Activated CD8-positive, alpha-beta T cell treated with anti-CD3 and anti-CD28 coated beads for 36 hours (primary cell): Measurements from ENCODE around the gene CCDC116. TPM values are rescaled to one million over a fixed set of nuclear protein-coding genes. Genes with fewer than 3 reads are reported as not detected.

Experiments
- ATAC-seq: fragments of 200-7000 bp; cut with Tn5 transposase; one replicate; pipeline ENCODE4 v1.10.0; 2021; ENCODE audit warnings: mild to moderate bottlenecking, moderate library complexity
- CTCF ChIA-PET: fragments of 350-600 bp; sonication (Branson Sonifier 250); formaldehyde crosslinking; loops from one replicate; lab custom pipeline; 2021; ENCODE audit warnings: antibody characterized with exemption; lab: Charles Lee
- POLR2A ChIA-PET: fragments of 350-600 bp; sonication (Branson Sonifier 250); formaldehyde crosslinking; loops from one replicate; lab custom pipeline; 2021; ENCODE audit warnings: antibody characterized with exemption; lab: Charles Lee
- DNase-seq: peaks from one replicate; pipeline ENCODE4 v3.0.0-alpha.2; 2020
- H3K27ac Mint-ChIP-seq: one replicate; pipeline ENCODE4 v1.8.0; 2021; ENCODE audit warnings: mild to moderate bottlenecking, mixed read lengths
- H3K27me3 Mint-ChIP-seq: one replicate; pipeline ENCODE4 v1.8.0; 2021; ENCODE audit warnings: mixed read lengths
- H3K36me3 Mint-ChIP-seq: one replicate; pipeline ENCODE4 v1.8.0; 2021; ENCODE audit warnings: low read depth, mixed read lengths
- H3K4me1 Mint-ChIP-seq: one replicate; pipeline ENCODE4 v1.8.0; 2021; ENCODE audit warnings: low read depth, mixed read lengths
- H3K4me3 Mint-ChIP-seq: one replicate; pipeline ENCODE4 v1.8.0; 2021; ENCODE audit warnings: mild to moderate bottlenecking, moderate library complexity, mixed read lengths
- H3K9me3 Mint-ChIP-seq: one replicate; pipeline ENCODE4 v1.8.0; 2021; ENCODE audit warnings: mixed read lengths
- CTCF ChIP-seq: fragments of 200-600 bp; IDR thresholded peaks from one replicate; pipeline ENCODE4 v1.8.0; 2022; ENCODE audit warnings: antibody characterized with exemption, mild to moderate bottlenecking
- intact Hi-C: fragments of 100-400 bp; cut with micrococcal nuclease; formaldehyde crosslinking; loops from one replicate; pipeline ENCODE4 v1.10.0; 2022
- microRNA-seq: library from miRNA; unstranded; fragments of <30 nt; microRNA quantifications from one replicate; pipeline ENCODE4 v1.2.0, GENCODE V29; 2022; ENCODE audit warnings: borderline microRNAs expressed, borderline replicate concordance
- total RNA-seq, 2 experiments: library from RNA; stranded (reverse); gene quantifications; one replicate each; pipeline ENCODE4 v1.2.3, GENCODE V29; 2021

Gene CCDC116
- total RNA-seq, 2 experiments from 2014 or later = 0.45 TPM; not detected in 1

- POLR2A ChIA-PET = no interaction called here
- intact Hi-C loops = no loop called here
- Mint-ChIP-seq H3K27me3 (no peaks in the 10 kb centered on the region), H3K4me1 (peaks cover 14% of the 10 kb centered on the region), H3K27ac (no peak overlapping the region), H3K36me3 (peaks cover 12% of the 10 kb centered on the region), H3K9me3 (no peaks in the 10 kb centered on the region), H3K4me3 (no peak overlapping the region)
- TF ChIP-seq CTCF = no peak
- CTCF ChIA-PET = no interaction called here
- no peak for ATAC-seq
- DNase-seq = no peak
Observed at GRCh38 chr22:21684492-21685163, 52.1 kb downstream of the CCDC116 start.

- Mint-ChIP-seq H3K4me3 (no peak overlapping the region), H3K27me3 (no peaks in the 10 kb centered on the region), H3K36me3 (peaks cover 15% of the 10 kb centered on the region), H3K27ac (no peak overlapping the region), H3K4me1 (peaks cover 19% of the 10 kb centered on the region), H3K9me3 (no peaks in the 10 kb centered on the region)
- DNase-seq (no peak), ATAC-seq (no peak)
- no peak for TF ChIP-seq CTCF
- CTCF ChIA-PET = no interaction called here
- intact Hi-C loops = no loop called here
- POLR2A ChIA-PET = no interaction called here
Observed at GRCh38 chr22:21685164-21685513, 52.6 kb downstream of the CCDC116 start.

GRCh38 chr22:21686193-21686608, 53.6 kb downstream of the CCDC116 start:
- Mint-ChIP-seq H3K9me3 (no peaks in the 10 kb centered on the region), H3K27ac (no peak overlapping the region), H3K4me3 (no peak overlapping the region), H3K4me1 (peaks cover 27% of the 10 kb centered on the region), H3K27me3 (no peaks in the 10 kb centered on the region), H3K36me3 (peaks cover 22% of the 10 kb centered on the region)
- no peak for TF ChIP-seq CTCF
- no peak for DNase-seq
- ATAC-seq = no peak
- CTCF ChIA-PET = no interaction called here
- intact Hi-C loops = no loop called here
- POLR2A ChIA-PET = no interaction called here

Small RNA genes lying within 50 kb of the gene (microRNA-seq; reads per million reads assigned to microRNA genes)
- gene MIR130B (669 reads per million, percentile 85 among the genes with 10 or more reads in this experiment), gene MIR301B (14.8 reads per million, percentile 40 among the genes with 10 or more reads in this experiment)

Other genes with a start within 250 kb of the CCDC116 start
- under 1 TPM; 0.16 to 0.29 TPM for gene RIMBP3B, start 249.0 kb upstream of the CCDC116 start, total RNA-seq
- 1 to 10 TPM; 3.8 to 4.1 TPM for gene HIC2, start 215.4 kb upstream of the CCDC116 start, total RNA-seq
- gene TMEM191C, start 165.4 kb upstream of the CCDC116 start, total RNA-seq = 1 to 10 TPM; 1.7 to 2.7 TPM
- under 1 TPM in 1 of 2 experiments, not detected in 1; 0.20 TPM for gene RIMBP3C, start 81.3 kb upstream of the CCDC116 start, total RNA-seq
- gene UBE2L3, start 65.0 kb upstream of the CCDC116 start, total RNA-seq = 10 to 100 TPM; 50.3 to 54.9 TPM
- gene YDJC, start 2.7 kb upstream of the CCDC116 start, total RNA-seq = 10 to 100 TPM; 60.1 to 64.9 TPM
- 10 to 100 TPM; 38.6 to 41.3 TPM for gene SDF2L1, start 9.5 kb downstream of the CCDC116 start, total RNA-seq
- 10 to 100 TPM; 41.5 to 42.5 TPM for gene PPIL2, start 33.3 kb downstream of the CCDC116 start, total RNA-seq
- gene YPEL1, start 103.0 kb downstream of the CCDC116 start, total RNA-seq = 1 to 10 TPM in 1 of 2 experiments, under 1 TPM in 1; 0.99 to 1.2 TPM
- gene MAPK1, start 234.9 kb downstream of the CCDC116 start, total RNA-seq = 10 to 100 TPM; 87.1 to 93.4 TPM